ENCODE data around the gene CTR9. TPM values are rescaled to one million over a fixed set of nuclear protein-coding genes. Genes with fewer than 3 reads are reported as not detected.

CTR9 gene
- total RNA-seq, 1 experiment from 2014 or later: 15.0 TPM

- peak; percentile 67 for DNase-seq (ENCODE audit: low read depth)
These were observed 8.4 kb upstream of the CTR9 start for GRCh38 chr11:10742460-10743208.

DNA sequence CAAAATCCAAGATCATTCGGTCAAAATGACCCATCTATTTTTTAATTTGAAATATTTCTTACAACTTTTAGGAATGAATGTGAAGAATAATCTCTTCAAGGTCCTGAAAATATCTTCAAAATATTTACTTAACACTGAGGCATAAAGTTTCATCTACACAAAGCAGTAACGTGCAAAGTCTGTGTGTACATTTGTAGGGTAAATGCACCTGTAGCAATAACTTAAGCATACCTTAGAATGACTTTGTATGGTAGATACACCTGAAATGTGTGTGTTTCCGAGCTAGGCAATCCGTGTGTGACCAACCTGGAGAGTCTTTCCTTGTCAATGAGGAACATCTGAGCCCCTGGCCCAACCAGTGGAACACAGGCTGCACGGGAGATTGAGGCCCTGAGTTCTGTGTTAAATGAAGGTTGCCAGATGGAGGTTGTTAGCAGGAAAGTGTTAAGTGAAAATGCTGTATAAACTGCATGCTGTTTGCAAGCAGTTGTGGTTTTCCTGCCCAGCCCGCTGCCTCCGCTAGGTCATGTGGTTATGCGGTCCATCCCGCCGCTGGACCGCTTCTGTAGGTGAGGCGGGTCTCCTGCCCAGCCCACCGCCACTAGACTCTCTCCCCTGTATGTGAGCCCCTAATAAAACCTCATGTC, 7.6 kb upstream of the CTR9 start:
- DNase-seq (ENCODE audit: low read depth): no peak

- no peak for DNase-seq (ENCODE audit: low read depth)
These were observed 6.8 kb upstream of the CTR9 start for GRCh38 chr11:10744206-10744605.

DNA sequence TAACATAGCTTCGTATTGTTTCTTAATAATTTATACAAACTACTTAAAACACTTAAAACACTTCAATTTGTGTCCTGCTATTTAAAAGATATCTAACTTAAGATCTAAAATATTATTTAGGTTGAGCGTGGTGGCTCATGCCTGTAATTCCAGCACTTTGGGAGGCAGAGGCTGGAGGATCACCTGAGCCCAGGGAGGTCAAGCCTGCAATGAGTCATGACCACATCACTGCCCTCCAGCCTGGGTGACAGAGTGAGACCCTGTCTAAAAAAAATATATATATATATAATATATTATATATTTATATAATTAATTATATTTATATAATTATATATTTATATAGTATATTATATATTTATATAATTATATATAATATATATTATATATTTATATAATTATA, 4.2 kb upstream of the CTR9 start:
- peak; percentile 25 for DNase-seq (ENCODE audit: low read depth)

- DNase-seq (ENCODE audit: low read depth): no peak
These were observed 3.3 kb upstream of the CTR9 start for GRCh38 chr11:10747733-10748132.

- no peak for DNase-seq (ENCODE audit: low read depth)
These were observed 1.6 kb upstream of the CTR9 start for GRCh38 chr11:10749476-10749875.

- DNase-seq (ENCODE audit: low read depth): no peak
These were observed 515 bp downstream of the CTR9 start for GRCh38 chr11:10751581-10751940.

DNA sequence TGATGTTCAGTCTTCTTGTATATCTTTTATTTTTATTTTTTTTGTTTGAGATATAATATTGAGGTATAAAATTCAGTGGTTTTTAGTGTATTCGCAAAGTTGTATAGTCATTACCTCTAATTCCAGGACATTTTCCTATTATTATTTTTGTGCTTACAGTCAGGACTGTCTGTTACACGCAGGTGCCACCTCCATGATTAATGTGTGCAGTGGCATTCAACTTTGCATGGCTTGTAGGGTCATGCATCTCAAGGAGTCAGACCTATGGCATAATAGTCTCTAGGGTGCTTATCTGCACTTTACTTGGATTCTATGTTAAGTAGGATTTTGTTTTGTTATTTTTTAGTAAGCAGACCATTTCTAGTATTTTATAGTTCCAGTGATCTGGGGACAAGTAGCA, 1.0 kb downstream of the CTR9 start:
- no peak for DNase-seq (ENCODE audit: low read depth)

- DNase-seq (ENCODE audit: low read depth): no peak
These were observed 1.4 kb downstream of the CTR9 start for GRCh38 chr11:10752486-10752885.

GRCh38 chr11:10758957-10759356, 7.9 kb downstream of the CTR9 start:
- no peak for DNase-seq (ENCODE audit: low read depth)

GRCh38 chr11:10761085-10761698, 10.1 kb downstream of the CTR9 start:
- no peak for DNase-seq (ENCODE audit: low read depth)

DNA sequence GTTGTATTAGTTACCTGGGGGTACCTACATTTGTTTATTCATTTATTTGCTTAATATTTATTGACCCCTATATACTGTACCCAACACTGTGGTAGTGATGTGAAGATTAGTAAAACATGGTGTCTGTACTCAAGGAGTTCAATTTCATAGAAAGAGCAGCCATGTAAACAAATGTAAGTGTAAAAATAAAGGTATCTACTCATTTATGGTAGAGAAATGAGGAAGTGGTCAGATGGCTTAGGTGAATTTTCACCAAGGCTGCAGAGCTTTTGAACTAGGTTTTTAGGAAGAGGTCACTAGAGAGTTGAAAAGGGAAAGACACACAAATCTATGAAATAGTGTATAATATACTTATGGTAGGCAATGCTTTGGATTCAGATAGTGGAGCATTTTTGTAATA, 11.1 kb downstream of the CTR9 start:
- no peak for DNase-seq (ENCODE audit: low read depth)

- DNase-seq (ENCODE audit: low read depth): no peak
These were observed 11.9 kb downstream of the CTR9 start for GRCh38 chr11:10762913-10763421.

DNA sequence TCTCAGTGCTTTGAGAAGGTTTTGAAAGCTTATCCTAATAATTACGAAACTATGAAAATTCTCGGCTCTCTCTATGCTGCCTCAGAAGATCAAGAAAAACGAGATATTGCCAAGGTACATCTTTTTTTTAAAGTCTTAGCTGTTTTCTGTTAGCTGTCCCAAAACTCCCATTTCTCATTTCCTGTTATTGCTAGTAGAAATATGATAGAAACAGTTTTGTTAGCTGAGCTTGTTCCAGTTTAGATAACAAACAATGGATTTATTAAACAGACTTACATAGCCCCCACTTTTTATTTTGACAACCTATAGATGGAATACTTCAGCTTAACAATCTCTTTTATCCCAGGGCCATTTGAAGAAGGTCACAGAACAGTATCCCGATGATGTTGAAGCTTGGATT, 12.7 kb downstream of the CTR9 start:
- DNase-seq (ENCODE audit: low read depth): no peak

DNA sequence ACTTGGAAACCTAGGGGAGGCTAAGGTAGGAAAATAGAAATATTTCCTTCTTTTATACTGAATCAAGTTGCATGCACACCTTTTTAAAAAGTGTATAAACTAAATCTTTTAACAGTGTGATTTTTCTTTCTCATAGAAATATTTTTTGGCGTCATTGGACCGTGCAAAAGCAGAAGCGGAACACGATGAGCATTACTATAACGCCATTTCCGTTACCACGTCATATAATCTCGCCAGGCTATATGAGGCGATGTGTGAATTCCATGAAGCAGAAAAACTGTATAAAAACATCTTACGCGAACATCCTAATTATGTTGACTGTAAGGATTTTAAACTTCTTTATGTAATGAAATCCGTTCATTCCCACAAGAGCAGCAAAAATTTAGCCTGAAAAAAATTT, 13.4 kb downstream of the CTR9 start:
- no peak for DNase-seq (ENCODE audit: low read depth)

- peak; percentile 27 for DNase-seq (ENCODE audit: low read depth)
These were observed 19.7 kb downstream of the CTR9 start for GRCh38 chr11:10770626-10771254.

DNA sequence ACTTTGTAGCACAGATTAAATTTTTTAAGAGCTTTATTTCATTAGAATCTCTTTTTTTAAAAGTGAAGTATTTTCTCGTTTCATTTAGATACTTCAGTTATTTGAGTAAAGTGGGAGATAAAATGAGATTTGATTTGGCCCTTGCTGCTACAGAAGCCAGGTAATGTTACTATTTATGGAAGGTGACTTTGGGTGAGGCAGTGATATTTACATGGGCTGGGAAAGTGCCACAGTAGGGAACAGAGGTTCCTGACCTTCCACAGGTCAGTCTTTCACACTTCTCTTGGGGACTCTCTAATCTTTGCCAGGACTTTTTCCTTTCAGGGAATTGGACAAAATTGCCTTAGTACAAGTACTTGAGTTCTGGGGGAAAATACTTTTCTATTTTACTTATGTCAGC, 20.4 kb downstream of the CTR9 start:
- no peak for DNase-seq (ENCODE audit: low read depth)

DNA sequence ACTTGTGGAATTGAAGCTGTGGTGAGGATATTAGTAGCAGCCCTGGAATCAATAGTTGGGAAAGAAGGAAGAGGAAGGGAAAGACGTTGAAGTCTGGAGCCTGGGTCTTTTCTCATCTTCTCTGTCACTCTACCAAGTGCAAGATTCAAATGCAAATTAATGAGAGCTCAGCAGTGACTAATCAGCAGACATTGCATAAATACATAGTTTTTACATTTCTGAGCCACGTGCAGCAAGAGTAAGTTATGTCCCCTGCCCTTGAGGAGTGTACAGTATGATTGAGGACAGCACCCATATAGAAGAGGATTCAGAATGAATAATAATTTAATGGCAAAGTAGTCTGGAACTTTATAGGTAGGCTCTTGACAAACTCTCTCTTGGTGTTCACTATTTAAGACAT, 23.8 kb downstream of the CTR9 start:
- DNase-seq (ENCODE audit: low read depth): no peak

- DNase-seq (ENCODE audit: low read depth): no peak
These were observed 26.3 kb downstream of the CTR9 start for GRCh38 chr11:10777393-10777793.

DNA sequence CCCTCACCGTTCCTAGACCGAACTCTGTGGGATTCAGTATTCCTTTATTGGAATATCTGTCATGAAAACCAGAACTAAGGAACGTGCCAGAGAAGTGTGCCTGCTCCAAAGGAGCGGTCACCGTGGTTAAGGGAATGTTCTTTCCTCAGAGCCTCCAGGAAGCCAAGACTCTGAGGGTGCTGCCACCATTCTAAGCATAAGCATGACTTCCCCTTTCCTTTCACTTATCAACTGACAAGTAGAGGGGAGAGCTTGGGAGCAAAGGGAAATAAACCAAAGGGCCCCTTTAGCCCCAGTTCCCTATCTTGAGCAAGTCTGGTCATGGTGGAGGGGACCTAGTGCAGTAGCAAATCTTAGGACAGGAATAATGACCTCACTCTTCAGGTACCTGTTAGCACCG, 26.8 kb downstream of the CTR9 start:
- no peak for DNase-seq (ENCODE audit: low read depth)

- DNase-seq (ENCODE audit: low read depth): no peak
These were observed 27.3 kb downstream of the CTR9 start for GRCh38 chr11:10778217-10778970.

GRCh38 chr11:10779086-10779485, 28.0 kb downstream of the CTR9 start:
- no peak for DNase-seq (ENCODE audit: low read depth)

Measured in Daoy (cell line).